GM15510 (cell line): ENCODE measurements around the gene ATF4.

Experiments used
- POLR2A ChIP-seq: IDR thresholded peaks from 3 replicates; pipeline ENCODE4 v1.6.1; 2011; ENCODE audit warnings: borderline replicate concordance; ENCODE audit not compliant: insufficient read length; ENCODE audit errors: extremely low read depth

ATF4 gene

GRCh38 chr22:39514373-39514973 lies 5.9 kb upstream of the ATF4 start:
- no peak for TF ChIP-seq POLR2A

- TF ChIP-seq POLR2A, result no peak
These were observed 4.9 kb upstream of the ATF4 start for GRCh38 chr22:39515266-39516050.

DNA sequence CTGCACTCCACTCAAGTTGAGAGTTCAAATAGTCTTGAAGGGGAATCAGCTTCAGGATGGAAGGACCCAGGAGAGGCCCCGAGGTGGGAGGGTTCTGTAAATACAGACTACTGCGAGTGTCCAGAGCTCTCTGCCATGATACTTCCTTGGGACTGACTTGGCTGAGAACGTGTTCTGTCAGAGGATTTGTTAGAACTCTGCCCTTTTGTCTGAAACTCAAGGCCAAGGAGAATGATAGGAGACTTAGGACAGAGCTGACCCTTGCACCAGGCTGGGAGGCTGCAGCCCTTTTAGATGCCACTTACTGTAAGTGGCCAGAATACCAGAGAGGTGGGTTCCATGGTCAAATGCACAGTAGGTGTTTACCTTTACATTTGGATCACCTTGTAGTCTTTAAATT lies 2.9 kb upstream of the ATF4 start:
- TF ChIP-seq POLR2A, result no peak

DNA sequence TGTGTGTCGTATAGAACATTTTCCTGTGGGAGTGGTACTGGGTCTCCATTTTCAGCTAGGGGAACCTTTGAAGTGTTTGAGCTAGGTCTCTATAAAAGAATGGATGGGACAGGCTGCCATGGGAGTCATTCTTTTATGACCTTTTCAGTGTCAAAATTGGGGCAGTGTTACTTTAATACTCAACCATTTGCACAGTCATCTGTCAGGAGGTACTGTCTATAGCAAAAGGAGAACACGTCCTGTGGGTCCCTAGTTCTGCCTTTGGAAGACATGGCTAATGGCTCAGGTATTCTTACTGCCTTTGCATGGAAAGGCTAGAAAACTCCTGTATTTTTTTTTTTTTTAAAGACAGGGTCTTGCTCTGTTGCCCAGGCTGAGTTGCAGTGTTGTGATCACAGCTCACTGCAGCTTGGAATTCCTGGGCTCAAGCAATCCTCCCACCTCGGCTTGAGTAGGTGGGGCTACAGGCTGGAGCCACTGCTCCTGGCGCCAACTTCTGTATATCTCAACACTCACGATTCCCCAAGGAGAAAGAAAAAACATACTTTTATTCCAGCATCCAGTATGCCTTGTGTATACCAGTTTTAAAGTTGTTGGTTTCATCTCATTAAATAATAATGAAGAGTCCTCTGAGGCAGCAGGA lies 2.1 kb upstream of the ATF4 start:
- no peak for TF ChIP-seq POLR2A

DNA sequence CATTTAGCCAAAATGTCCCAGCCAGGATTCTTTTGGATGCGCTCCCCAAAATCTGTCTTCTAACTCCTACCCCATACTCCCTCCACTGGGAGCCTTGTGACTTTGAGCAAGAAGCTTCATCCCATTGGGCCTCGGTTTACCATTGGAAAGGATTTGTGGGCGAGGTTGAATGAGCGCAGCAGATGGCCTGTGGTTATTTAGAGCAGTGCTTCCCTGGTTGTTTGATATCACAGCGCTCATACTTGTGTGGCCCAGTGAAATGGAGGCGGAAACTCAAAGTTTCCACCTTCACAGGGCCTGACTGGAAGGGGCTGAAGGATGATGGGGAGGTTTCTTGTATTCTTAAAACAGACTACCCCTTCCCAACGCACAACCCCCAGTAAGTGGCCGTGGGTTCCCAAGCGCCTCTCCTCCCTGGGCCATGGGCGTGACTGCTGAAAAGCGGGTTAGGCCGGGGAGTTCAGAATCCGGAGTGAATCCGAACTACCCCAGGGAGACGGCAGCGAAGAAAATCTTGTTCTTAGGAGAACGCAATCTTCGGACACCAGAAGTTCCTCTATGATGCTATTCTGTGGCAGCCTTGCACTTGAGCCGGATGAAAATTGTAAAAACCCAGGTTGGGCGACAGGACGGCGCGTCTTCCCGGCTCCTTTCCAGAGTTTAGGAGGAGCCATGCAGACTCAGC lies 1.2 kb upstream of the ATF4 start:
- no peak for TF ChIP-seq POLR2A

DNA sequence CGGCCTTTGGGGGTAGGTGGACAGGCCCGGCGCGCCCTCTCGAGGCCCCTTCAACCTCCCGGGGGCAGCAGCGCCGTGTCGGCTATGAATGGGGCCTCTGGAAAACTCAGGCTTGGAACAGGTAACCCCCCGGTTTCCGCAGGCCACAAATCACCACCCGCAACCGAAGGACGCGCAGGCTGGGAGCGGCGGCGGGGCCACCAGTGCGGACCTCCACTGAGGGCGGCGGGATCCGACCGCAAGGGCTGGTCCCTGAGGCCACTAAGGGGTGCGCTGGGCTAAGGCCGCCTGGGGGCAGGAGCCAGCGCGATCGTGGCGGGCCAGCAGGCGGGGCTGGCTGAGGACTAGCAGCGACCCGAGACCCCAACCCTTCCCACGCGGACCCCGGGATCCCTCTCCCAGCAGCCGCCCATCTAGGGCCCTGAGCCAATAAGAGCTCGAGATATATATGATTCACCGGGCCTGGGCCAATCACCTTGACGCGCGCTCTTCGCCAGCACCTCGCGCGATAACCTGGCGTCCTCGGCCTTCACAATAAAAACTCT lies 609 bp upstream of the ATF4 start:
- TF ChIP-seq POLR2A, result peak; percentile 83

DNA sequence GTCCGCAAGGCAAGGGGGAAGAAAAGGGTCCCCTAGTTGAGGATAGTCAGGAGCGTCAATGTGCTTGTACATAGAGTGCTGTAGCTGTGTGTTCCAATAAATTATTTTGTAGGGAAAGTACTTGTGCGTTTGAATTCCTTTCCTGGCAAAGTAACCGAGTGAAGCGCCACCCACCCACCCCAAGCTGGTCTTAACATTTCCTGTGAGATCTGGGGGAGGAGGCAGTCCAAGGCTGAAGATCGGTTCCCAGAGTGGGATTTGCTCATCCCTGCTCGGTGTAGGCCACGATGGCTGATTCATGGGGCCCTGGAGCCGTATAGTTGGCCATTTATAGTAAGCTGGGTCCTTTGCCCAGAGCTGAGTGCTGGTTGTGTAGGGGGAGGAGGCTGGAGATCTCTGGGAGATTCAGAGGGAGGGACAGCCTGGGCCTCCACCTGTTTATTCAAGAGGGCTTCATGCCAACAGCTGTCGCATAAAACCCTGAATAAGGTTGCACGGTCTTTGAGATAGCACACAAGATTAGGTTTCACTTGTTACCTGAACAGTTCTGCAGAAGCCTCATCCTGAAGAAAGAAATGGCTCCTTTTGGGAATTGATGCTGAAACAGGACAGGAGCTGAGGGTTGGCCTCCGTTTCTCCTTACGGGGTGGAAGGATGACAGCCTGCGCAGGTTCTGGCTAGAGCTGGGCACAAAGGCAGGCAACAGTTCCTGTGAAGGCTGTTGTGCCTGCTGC lies 2.4 kb downstream of the ATF4 start:
- no peak for TF ChIP-seq POLR2A

DNA sequence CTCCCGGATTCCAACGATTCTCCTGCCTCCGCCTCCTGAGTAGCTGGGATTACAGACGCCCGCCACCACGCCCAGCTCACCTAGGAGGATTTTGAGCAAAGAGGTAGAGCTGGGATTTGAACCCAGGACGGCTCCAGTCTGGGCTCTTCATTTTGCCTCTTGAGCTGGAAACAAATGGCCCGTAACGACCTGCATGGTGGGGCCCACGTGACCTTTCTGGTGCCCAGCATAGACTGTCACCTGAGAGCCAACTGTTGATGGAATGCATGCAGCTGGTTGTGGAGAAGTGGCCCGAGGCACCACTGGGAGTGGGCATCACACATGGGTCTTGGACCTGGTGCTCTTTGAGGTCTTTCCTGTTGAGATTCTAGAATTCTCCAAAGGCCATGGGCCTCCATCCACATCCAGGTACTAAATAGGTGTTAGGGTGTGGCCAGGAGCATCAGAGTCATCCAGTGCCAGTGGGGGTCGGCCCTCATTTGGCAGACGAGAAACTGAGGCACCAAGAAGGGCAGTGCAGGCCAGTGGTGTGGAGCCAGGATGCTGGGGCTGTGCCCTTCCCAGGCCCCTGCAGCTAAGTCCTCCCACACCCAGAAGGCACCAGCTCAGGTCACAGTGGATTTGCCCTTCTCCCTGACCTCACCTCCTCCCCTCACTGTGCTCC lies 3.9 kb downstream of the ATF4 start:
- no peak for TF ChIP-seq POLR2A

- TF ChIP-seq POLR2A, result peak; percentile 13
These were observed 4.6 kb downstream of the ATF4 start for GRCh38 chr22:39524753-39525657.

DNA sequence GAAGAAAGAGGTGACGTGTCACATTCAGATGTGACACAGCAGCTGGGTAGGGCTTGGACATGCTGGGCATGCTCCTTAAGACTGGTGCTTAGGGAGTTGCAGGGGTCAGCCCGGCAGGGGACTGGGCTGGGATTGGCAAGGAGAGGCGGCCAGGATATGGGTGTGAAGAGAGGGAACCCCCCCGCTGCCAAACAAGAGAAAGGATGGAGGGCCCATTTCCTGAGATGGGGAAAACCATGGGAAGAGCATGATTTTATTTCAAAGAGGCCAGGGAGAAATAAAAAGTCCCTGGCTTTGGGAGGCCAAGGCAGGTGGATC lies 5.3 kb downstream of the ATF4 start:
- TF ChIP-seq POLR2A, result peak; percentile 5

GRCh38 chr22:39526736-39527171 lies 6.4 kb downstream of the ATF4 start:
- TF ChIP-seq POLR2A, result peak; percentile 33

- no peak for TF ChIP-seq POLR2A
These were observed 7.2 kb downstream of the ATF4 start for GRCh38 chr22:39527481-39527961.
